ENCODE results near the gene FBXW5.

Gene FBXW5

GRCh38 chr9:136949817-136950655 is 5.5 kb upstream of the FBXW5 start:
- peak overlapping the region; percentile 97 for H3K27ac ChIP-seq
- TF ChIP-seq CTCF (conservative IDR thresholded peaks at IDR 0.05), result peak; percentile 29

GRCh38 chr9:136949239-136949816 is 4.8 kb upstream of the FBXW5 start:
- peak overlapping the region; percentile 97 for H3K27ac ChIP-seq
- TF ChIP-seq CTCF (conservative IDR thresholded peaks at IDR 0.05), result no peak

- H3K27ac ChIP-seq, result peak overlapping the region; percentile 97; the same call in 1 of the 2 replicates
- peak; percentile 36 for TF ChIP-seq CTCF (conservative IDR thresholded peaks at IDR 0.05)
Measured at GRCh38 chr9:136947955-136948510, 3.5 kb upstream of the FBXW5 start.

GRCh38 chr9:136947028-136947891 is 2.7 kb upstream of the FBXW5 start:
- TF ChIP-seq CTCF (conservative IDR thresholded peaks at IDR 0.05), result no peak
- peak overlapping the region; percentile 97; the same call in 1 of the 2 replicates for H3K27ac ChIP-seq

- TF ChIP-seq CTCF (conservative IDR thresholded peaks at IDR 0.05), result no peak
- no peak overlapping the region for H3K27ac ChIP-seq
Measured at GRCh38 chr9:136946228-136947027, 1.9 kb upstream of the FBXW5 start.

GRCh38 chr9:136945333-136946227 is 1.0 kb upstream of the FBXW5 start:
- H3K27ac ChIP-seq, result no peak overlapping the region; the same call in 1 of the 2 replicates
- TF ChIP-seq CTCF (conservative IDR thresholded peaks at IDR 0.05), result no peak
